HCT116 (cell line): ENCODE data around the gene TMCC3.

Experiments
- EGR1 ChIP-seq: IDR thresholded peaks from 2 replicates; pipeline ENCODE4 v1.6.1; 2012; ENCODE audit warnings: low read depth
- EZH2phosphoT487 ChIP-seq: fragments of 200-600 bp; IDR thresholded peaks from 2 replicates; pipeline ENCODE4 v1.6.1; 2018; ENCODE audit warnings: antibody characterized with exemption, borderline replicate concordance
- JUND ChIP-seq: IDR thresholded peaks from 2 replicates; pipeline ENCODE4 v1.6.1; 2012
- POLR2A ChIP-seq: IDR thresholded peaks from 2 replicates; pipeline ENCODE4 v1.7.0; 2011; ENCODE audit warnings: borderline replicate concordance; ENCODE audit not compliant: insufficient read depth, insufficient read length; ENCODE audit errors: extremely low read depth
- RAD21 ChIP-seq: IDR thresholded peaks from 2 replicates; pipeline ENCODE4 v1.6.1; 2012; ENCODE audit warnings: low read depth, mild to moderate bottlenecking
- SIN3A ChIP-seq: IDR thresholded peaks from 2 replicates; pipeline ENCODE4 v1.6.1; 2012; ENCODE audit warnings: low read depth
- TCF7L2 ChIP-seq: IDR thresholded peaks from 2 replicates; pipeline ENCODE4 v1.7.0; 2011; ENCODE audit warnings: borderline replicate concordance, inconsistent platforms; ENCODE audit not compliant: insufficient read depth, insufficient read length; ENCODE audit errors: extremely low read depth
- YY1 ChIP-seq: IDR thresholded peaks from 2 replicates; pipeline ENCODE4 v1.6.1; 2011; ENCODE audit warnings: low read length, low read depth, moderate library complexity, mild to moderate bottlenecking; ENCODE audit not compliant: insufficient replicate concordance; ENCODE audit errors: extremely low read depth
- ZNF274 ChIP-seq: fragments of 200-500 bp; sonication (Bioruptor generic); IDR thresholded peaks from 2 replicates; pipeline ENCODE4 v1.6.1; 2014; ENCODE audit warnings: mild to moderate bottlenecking, low read depth, low read length, inconsistent platforms
- TF ChIP-seq, protein P1 (sequence below), 3 experiments: fragments of 200-600 bp in 1 of 3; sonication (generic) in 1 of 3; IDR thresholded peaks in 2 of 3; conservative IDR thresholded peaks in 1 of 3; 2 replicates each; pipeline ENCODE4 v1.5.1; 2012 to 2017; ENCODE audit warnings: low read depth in 2 of 3, low read length in 2 of 3, antibody characterized with exemption in 1 of 3, borderline replicate concordance in 1 of 3, control low read depth in 1 of 3, mild to moderate bottlenecking in 1 of 3, mixed read lengths in 1 of 3, mixed run types in 1 of 3, moderate library complexity in 1 of 3; ENCODE audit not compliant: insufficient read depth in 1 of 3
- TF ChIP-seq, protein P2 (sequence below): IDR thresholded peaks from 2 replicates; pipeline ENCODE4 v1.6.1; 2012; ENCODE audit warnings: low read depth
- TF ChIP-seq, protein P3 (sequence below): IDR thresholded peaks from 2 replicates; pipeline ENCODE4 v1.6.1; 2012
- TF ChIP-seq, protein P4 (sequence below): IDR thresholded peaks from 2 replicates; pipeline ENCODE4 v1.6.1; 2011; ENCODE audit warnings: mild to moderate bottlenecking, low read length, moderate library complexity; ENCODE audit not compliant: insufficient replicate concordance; ENCODE audit errors: extremely low read depth
- TF ChIP-seq, protein P5 (sequence below): IDR thresholded peaks from 2 replicates; pipeline ENCODE4 v1.6.1; 2012

DNA sequence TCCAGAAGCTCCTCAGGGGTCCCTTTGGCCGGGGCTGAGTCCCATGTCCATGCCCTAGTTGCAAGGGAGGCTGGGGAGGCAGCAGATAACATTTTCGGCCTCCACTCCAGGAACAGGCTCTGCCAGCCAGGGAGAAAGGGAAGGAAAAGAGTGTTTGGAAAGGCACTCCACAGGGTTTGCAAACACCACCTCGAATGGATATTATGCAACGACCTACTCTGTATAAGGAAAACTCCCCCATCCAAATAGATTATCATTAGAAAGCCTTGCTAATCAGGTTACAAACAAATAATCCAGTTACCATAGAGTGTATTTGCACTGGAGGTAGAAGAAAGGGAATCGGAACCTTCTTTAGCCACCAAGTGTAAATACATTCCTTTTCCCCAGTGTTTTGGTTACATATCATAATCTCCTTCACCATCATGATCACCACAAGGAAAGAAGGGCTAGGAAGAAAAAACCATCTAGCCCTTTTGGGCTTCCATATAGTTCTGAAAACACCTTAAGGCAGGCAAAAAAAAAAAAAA is 40.4 kb downstream of the TMCC3 start:
- TF ChIP-seq EZH2phosphoT487 (no peak), SIN3A (no peak), RAD21 (no peak), POLR2A (no peak), EGR1 (no peak), YY1 (no peak), ZNF274 (no peak), TCF7L2 (no peak), JUND (no peak)
- TF ChIP-seq, protein P1, sequence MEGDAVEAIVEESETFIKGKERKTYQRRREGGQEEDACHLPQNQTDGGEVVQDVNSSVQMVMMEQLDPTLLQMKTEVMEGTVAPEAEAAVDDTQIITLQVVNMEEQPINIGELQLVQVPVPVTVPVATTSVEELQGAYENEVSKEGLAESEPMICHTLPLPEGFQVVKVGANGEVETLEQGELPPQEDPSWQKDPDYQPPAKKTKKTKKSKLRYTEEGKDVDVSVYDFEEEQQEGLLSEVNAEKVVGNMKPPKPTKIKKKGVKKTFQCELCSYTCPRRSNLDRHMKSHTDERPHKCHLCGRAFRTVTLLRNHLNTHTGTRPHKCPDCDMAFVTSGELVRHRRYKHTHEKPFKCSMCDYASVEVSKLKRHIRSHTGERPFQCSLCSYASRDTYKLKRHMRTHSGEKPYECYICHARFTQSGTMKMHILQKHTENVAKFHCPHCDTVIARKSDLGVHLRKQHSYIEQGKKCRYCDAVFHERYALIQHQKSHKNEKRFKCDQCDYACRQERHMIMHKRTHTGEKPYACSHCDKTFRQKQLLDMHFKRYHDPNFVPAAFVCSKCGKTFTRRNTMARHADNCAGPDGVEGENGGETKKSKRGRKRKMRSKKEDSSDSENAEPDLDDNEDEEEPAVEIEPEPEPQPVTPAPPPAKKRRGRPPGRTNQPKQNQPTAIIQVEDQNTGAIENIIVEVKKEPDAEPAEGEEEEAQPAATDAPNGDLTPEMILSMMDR (IDR thresholded peaks at IDR 0.05 in 2 of 3, conservative IDR thresholded peaks at IDR 0.05 in 1 of 3; ENCODE audit: borderline replicate concordance in 1 of 3, insufficient read depth in 1 of 3, low read depth in 2 of 3, low read length in 2 of 3), result no peak
- TF ChIP-seq, protein P2, sequence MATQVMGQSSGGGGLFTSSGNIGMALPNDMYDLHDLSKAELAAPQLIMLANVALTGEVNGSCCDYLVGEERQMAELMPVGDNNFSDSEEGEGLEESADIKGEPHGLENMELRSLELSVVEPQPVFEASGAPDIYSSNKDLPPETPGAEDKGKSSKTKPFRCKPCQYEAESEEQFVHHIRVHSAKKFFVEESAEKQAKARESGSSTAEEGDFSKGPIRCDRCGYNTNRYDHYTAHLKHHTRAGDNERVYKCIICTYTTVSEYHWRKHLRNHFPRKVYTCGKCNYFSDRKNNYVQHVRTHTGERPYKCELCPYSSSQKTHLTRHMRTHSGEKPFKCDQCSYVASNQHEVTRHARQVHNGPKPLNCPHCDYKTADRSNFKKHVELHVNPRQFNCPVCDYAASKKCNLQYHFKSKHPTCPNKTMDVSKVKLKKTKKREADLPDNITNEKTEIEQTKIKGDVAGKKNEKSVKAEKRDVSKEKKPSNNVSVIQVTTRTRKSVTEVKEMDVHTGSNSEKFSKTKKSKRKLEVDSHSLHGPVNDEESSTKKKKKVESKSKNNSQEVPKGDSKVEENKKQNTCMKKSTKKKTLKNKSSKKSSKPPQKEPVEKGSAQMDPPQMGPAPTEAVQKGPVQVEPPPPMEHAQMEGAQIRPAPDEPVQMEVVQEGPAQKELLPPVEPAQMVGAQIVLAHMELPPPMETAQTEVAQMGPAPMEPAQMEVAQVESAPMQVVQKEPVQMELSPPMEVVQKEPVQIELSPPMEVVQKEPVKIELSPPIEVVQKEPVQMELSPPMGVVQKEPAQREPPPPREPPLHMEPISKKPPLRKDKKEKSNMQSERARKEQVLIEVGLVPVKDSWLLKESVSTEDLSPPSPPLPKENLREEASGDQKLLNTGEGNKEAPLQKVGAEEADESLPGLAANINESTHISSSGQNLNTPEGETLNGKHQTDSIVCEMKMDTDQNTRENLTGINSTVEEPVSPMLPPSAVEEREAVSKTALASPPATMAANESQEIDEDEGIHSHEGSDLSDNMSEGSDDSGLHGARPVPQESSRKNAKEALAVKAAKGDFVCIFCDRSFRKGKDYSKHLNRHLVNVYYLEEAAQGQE, result no peak
- TF ChIP-seq, protein P3, sequence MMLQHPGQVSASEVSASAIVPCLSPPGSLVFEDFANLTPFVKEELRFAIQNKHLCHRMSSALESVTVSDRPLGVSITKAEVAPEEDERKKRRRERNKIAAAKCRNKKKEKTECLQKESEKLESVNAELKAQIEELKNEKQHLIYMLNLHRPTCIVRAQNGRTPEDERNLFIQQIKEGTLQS, result no peak
- TF ChIP-seq, protein P4, sequence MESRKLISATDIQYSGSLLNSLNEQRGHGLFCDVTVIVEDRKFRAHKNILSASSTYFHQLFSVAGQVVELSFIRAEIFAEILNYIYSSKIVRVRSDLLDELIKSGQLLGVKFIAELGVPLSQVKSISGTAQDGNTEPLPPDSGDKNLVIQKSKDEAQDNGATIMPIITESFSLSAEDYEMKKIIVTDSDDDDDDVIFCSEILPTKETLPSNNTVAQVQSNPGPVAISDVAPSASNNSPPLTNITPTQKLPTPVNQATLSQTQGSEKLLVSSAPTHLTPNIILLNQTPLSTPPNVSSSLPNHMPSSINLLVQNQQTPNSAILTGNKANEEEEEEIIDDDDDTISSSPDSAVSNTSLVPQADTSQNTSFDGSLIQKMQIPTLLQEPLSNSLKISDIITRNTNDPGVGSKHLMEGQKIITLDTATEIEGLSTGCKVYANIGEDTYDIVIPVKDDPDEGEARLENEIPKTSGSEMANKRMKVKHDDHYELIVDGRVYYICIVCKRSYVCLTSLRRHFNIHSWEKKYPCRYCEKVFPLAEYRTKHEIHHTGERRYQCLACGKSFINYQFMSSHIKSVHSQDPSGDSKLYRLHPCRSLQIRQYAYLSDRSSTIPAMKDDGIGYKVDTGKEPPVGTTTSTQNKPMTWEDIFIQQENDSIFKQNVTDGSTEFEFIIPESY, result no peak
- TF ChIP-seq, protein P5, sequence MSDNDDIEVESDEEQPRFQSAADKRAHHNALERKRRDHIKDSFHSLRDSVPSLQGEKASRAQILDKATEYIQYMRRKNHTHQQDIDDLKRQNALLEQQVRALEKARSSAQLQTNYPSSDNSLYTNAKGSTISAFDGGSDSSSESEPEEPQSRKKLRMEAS, result no peak
